Colonic mucosa (tissue), 4 donors: ENCODE data around the gene RBM6. TPM values are rescaled to one million over a fixed set of nuclear protein-coding genes. Genes with fewer than 3 reads are reported as not detected.

Source experiments
- DNase-seq: peaks from one replicate; pipeline ENCODE4 v3.0.0-alpha.2; 2020
- H3K27ac ChIP-seq: fragments of 200-600 bp; one replicate; pipeline ENCODE4 v1.8.0; 2021
- H3K27me3 ChIP-seq: fragments of 200-600 bp; one replicate; pipeline ENCODE4 v1.8.0; 2021
- H3K36me3 ChIP-seq: fragments of 200-600 bp; one replicate; pipeline ENCODE4 v1.8.0; 2021
- H3K4me1 ChIP-seq: fragments of 200-600 bp; one replicate; pipeline ENCODE4 v1.8.0; 2021; ENCODE audit warnings: mild to moderate bottlenecking
- H3K4me3 ChIP-seq: fragments of 200-600 bp; one replicate; pipeline ENCODE4 v1.8.0; 2021
- H3K9ac ChIP-seq, 2 donors: one replicate each; pipeline ENCODE4 v1.7.0; 2013; ENCODE audit warnings: control low read depth in 2 of 2, low read depth in 2 of 2, low read length in 2 of 2
- H3K9me3 ChIP-seq: fragments of 200-600 bp; one replicate; pipeline ENCODE4 v1.8.0; 2021
- intact Hi-C: fragments of 100-400 bp; cut with DNase I; formaldehyde crosslinking; loops from one replicate; pipeline ENCODE4 v1.14.1; 2022
- total RNA-seq, 2 donors: library from RNA; stranded (reverse); fragmentation: NEBNext Ultra II Directional in 1 of 2; extraction: Animal tissue kit (Norgen Biotek cat#: 25700) in 1 of 2; gene quantifications; one replicate each; pipeline ENCODE4 v1.2.1, GENCODE V29; 2021
- TF ChIP-seq, protein P1 (sequence below): fragments of 200-600 bp; IDR thresholded peaks from one replicate; pipeline ENCODE4 v1.8.0; 2022; ENCODE audit warnings: antibody characterized with exemption, mild to moderate bottlenecking
- donor health status: healthy.
- donor health status: DM: no; HTN: no; CAD: no.
- donor health status: DM: no; HTN: no; CAD: no.

The RBM6 gene
- total RNA-seq, 2 donors from 2014 or later: 49.8 to 60.3 TPM

DNA sequence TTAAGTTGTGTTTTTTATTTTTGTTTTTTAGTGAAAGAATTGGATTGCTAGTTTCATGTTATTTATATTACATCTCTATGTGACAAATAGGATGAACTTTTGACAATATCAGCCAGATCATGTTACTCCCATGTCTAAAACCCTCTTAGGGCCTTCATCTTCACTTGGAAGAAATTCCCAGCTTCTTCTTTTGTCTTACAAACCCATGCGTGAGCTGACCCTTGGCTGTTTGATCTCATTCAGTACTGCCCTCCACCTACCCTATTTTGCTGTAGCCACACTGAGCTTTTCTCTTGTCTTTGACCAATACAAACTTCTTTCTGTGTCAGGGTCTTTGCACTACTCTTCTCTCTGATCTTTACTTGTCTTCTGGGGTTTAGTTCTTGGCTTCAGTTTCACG, 37.0 kb downstream of the RBM6 start:
- no peak for DNase-seq
- Histone ChIP-seq H3K9me3 (no peaks in the 10 kb centered on the region), H3K36me3 (no peaks in the 10 kb centered on the region), H3K27ac (no peak overlapping the region), H3K4me3 (no peak overlapping the region), H3K4me1 (no peaks in the 10 kb centered on the region), H3K9ac (no peak overlapping the region), H3K27me3 (no peaks in the 10 kb centered on the region)
- intact Hi-C loops: no loop called here
- TF ChIP-seq, protein P1, sequence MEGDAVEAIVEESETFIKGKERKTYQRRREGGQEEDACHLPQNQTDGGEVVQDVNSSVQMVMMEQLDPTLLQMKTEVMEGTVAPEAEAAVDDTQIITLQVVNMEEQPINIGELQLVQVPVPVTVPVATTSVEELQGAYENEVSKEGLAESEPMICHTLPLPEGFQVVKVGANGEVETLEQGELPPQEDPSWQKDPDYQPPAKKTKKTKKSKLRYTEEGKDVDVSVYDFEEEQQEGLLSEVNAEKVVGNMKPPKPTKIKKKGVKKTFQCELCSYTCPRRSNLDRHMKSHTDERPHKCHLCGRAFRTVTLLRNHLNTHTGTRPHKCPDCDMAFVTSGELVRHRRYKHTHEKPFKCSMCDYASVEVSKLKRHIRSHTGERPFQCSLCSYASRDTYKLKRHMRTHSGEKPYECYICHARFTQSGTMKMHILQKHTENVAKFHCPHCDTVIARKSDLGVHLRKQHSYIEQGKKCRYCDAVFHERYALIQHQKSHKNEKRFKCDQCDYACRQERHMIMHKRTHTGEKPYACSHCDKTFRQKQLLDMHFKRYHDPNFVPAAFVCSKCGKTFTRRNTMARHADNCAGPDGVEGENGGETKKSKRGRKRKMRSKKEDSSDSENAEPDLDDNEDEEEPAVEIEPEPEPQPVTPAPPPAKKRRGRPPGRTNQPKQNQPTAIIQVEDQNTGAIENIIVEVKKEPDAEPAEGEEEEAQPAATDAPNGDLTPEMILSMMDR: no peak

- H3K9me3 ChIP-seq: no peaks in the 10 kb centered on the region
- no peak overlapping the region for H3K4me3 ChIP-seq
- no peaks in the 10 kb centered on the region for H3K27me3 ChIP-seq
- H3K27ac ChIP-seq: no peak overlapping the region
- no peaks in the 10 kb centered on the region for H3K36me3 ChIP-seq
- DNase-seq: no peak
- intact Hi-C loops: no loop called here
- TF ChIP-seq, protein P1: no peak
- H3K9ac ChIP-seq: no peak overlapping the region
- no peaks in the 10 kb centered on the region for H3K4me1 ChIP-seq
These were observed 44.4 kb downstream of the RBM6 start for GRCh38 chr3:49984394-49984793.

DNA sequence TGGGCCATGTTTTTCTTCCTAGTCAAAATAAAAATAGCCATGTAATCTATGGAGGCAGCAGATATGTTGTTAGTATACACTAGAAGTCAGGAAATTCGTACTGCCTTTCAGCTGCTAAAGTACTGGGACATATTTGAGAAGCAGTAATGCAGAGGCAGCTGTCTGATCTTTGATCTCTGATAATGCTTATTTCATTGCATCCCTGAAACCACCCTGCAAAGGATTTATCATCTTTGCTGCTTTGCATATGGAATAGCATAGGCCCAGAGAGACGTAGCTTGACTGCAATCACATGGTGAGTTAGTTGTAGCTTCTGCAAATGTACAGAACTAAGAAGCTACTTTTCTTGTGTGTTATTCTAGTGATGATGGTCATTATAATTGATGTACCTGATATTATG, 52.4 kb downstream of the RBM6 start:
- no peaks in the 10 kb centered on the region for H3K4me1 ChIP-seq
- no peaks in the 10 kb centered on the region for H3K36me3 ChIP-seq
- no peak overlapping the region for H3K27ac ChIP-seq
- TF ChIP-seq, protein P1: no peak
- no peak for DNase-seq
- H3K9me3 ChIP-seq: no peaks in the 10 kb centered on the region
- H3K27me3 ChIP-seq: no peaks in the 10 kb centered on the region
- no peak overlapping the region for H3K9ac ChIP-seq
- intact Hi-C loops: no loop called here
- H3K4me3 ChIP-seq: no peak overlapping the region

DNA sequence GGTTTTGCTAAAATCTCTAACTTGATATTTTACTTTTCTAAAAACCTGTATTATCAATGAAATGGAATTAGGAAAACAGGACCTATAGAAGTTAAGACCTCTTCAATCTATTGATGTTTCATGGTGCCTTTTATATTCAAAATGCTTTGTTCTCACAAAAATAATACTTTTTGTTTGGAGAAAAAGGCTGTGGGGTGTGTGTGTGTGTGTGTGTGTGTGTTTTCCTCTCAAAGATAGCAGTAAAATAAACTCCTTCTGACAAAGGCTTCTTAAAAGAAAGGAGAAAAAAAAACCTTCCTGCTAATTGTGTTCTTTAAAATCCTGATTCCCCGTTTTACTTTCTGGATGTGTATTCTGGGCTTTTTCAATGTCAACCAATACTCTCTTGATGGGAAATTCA, 54.5 kb downstream of the RBM6 start:
- H3K36me3 ChIP-seq: no peaks in the 10 kb centered on the region
- no peaks in the 10 kb centered on the region for H3K27me3 ChIP-seq
- H3K9ac ChIP-seq: no peak overlapping the region
- H3K4me1 ChIP-seq: no peaks in the 10 kb centered on the region
- H3K27ac ChIP-seq: no peak overlapping the region
- H3K4me3 ChIP-seq: no peak overlapping the region
- intact Hi-C loops: no loop called here
- TF ChIP-seq, protein P1: no peak
- H3K9me3 ChIP-seq: no peaks in the 10 kb centered on the region
- DNase-seq: no peak

GRCh38 chr3:49996016-49996415, 56.1 kb downstream of the RBM6 start:
- Histone ChIP-seq H3K36me3 (peaks cover 5% of the 10 kb centered on the region), H3K9me3 (no peaks in the 10 kb centered on the region), H3K27me3 (no peaks in the 10 kb centered on the region), H3K27ac (no peak overlapping the region), H3K4me3 (no peak overlapping the region), H3K9ac (no peak overlapping the region), H3K4me1 (no peaks in the 10 kb centered on the region)
- DNase-seq: no peak
- TF ChIP-seq, protein P1: no peak
- intact Hi-C loops: no loop called here

- H3K4me3 ChIP-seq: no peak overlapping the region
- TF ChIP-seq, protein P1: no peak
- H3K27ac ChIP-seq: no peak overlapping the region
- intact Hi-C loops: no loop called here
- no peak for DNase-seq
- no peaks in the 10 kb centered on the region for H3K9me3 ChIP-seq
- no peaks in the 10 kb centered on the region for H3K27me3 ChIP-seq
- no peaks in the 10 kb centered on the region for H3K4me1 ChIP-seq
- H3K9ac ChIP-seq: no peak overlapping the region
- H3K36me3 ChIP-seq: peaks cover 7% of the 10 kb centered on the region
These were observed 57.9 kb downstream of the RBM6 start for GRCh38 chr3:49997862-49998261.
